ENCODE data around the gene ADGRB3. TPM values are rescaled to one million over a fixed set of nuclear protein-coding genes. Genes with fewer than 3 reads are reported as not detected.
A peak's percentile ranks its signal among the peaks of the same experiment; 100 is the strongest.

Gene ADGRB3
- total RNA-seq, 2 donors from 2014 or later: 1.3 to 2.4 TPM

DNA sequence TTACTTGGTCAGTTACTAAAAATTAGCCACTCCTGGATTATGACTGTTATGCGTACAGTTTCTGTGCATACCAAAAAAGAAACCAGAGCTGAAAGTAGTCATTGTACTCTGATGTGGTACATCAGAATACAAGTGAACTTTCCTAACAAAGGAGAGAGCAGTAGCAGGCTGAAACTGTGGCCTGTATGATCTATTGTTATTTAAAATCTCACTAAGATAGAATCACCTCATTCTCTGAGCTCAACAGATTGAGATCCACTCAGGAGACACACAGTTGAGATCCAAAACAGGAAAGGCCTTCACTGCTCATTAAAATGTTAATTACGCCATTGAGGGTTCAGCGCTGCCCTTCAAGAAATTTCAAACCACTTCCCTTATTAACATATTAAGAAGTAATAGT is 585.3 kb downstream of the ADGRB3 start:
- H3K27ac ChIP-seq: no peak overlapping the region
- DNase-seq (ENCODE audit: low spot score): no peak
- TF ChIP-seq, protein P1, sequence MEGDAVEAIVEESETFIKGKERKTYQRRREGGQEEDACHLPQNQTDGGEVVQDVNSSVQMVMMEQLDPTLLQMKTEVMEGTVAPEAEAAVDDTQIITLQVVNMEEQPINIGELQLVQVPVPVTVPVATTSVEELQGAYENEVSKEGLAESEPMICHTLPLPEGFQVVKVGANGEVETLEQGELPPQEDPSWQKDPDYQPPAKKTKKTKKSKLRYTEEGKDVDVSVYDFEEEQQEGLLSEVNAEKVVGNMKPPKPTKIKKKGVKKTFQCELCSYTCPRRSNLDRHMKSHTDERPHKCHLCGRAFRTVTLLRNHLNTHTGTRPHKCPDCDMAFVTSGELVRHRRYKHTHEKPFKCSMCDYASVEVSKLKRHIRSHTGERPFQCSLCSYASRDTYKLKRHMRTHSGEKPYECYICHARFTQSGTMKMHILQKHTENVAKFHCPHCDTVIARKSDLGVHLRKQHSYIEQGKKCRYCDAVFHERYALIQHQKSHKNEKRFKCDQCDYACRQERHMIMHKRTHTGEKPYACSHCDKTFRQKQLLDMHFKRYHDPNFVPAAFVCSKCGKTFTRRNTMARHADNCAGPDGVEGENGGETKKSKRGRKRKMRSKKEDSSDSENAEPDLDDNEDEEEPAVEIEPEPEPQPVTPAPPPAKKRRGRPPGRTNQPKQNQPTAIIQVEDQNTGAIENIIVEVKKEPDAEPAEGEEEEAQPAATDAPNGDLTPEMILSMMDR (IDR thresholded peaks at IDR 0.05): no peak
- no peaks in the 10 kb centered on the region for H3K27me3 ChIP-seq
- no peak overlapping the region for H3K4me3 ChIP-seq
- H3K9me3 ChIP-seq: no peaks in the 10 kb centered on the region
- H3K36me3 ChIP-seq: no peaks in the 10 kb centered on the region
- no peaks in the 10 kb centered on the region for H3K4me1 ChIP-seq

DNA sequence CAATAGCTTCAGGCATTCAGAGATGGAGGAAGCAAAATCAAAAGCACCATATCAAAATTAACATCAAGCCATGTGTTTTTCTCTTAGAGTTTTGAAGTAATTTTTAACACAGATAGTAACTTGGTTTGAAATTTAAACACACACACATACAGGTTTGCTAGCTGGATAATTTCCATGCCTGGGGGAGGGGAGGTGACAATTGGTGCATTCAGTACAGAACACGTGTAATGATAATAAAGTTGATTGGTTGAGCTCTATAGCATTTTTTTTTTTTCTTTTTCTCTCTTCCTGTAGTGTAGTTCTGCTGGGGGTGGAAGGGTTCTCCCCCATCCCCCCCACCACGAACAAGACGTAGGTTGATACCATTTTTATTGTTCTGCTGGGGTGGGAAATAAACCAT is 596.9 kb downstream of the ADGRB3 start:
- no peaks in the 10 kb centered on the region for H3K36me3 ChIP-seq
- DNase-seq (ENCODE audit: low spot score): no peak
- H3K27ac ChIP-seq: no peak overlapping the region
- no peaks in the 10 kb centered on the region for H3K9me3 ChIP-seq
- no peak overlapping the region for H3K4me3 ChIP-seq
- TF ChIP-seq, protein P1 (IDR thresholded peaks at IDR 0.05): no peak
- H3K4me1 ChIP-seq: no peaks in the 10 kb centered on the region
- H3K27me3 ChIP-seq: no peaks in the 10 kb centered on the region

DNA sequence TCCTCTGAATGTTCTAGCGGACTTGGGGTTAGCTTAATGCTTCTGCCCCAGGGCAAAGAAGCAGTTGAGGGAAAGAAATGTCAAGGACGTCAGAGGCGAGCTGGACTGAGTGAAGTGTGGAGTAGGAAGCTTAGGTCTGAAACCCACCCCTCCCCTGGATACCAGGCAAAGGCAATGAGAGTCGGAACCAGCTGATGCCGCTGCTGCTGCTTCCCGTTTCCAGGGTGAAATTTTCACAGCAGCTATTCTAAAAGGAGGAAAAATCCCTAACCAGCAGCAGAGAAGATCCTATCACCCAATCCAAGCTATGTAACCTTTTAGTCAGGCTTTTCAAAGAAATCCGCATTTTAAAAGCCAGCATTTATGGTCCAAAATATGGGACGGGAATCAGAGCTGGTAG is 597.4 kb downstream of the ADGRB3 start:
- Histone ChIP-seq H3K9me3 (no peaks in the 10 kb centered on the region), H3K27ac (no peak overlapping the region), H3K4me3 (no peak overlapping the region), H3K36me3 (no peaks in the 10 kb centered on the region), H3K4me1 (no peaks in the 10 kb centered on the region), H3K27me3 (no peaks in the 10 kb centered on the region)
- TF ChIP-seq, protein P1 (IDR thresholded peaks at IDR 0.05): no peak
- no peak for DNase-seq (ENCODE audit: low spot score)

DNA sequence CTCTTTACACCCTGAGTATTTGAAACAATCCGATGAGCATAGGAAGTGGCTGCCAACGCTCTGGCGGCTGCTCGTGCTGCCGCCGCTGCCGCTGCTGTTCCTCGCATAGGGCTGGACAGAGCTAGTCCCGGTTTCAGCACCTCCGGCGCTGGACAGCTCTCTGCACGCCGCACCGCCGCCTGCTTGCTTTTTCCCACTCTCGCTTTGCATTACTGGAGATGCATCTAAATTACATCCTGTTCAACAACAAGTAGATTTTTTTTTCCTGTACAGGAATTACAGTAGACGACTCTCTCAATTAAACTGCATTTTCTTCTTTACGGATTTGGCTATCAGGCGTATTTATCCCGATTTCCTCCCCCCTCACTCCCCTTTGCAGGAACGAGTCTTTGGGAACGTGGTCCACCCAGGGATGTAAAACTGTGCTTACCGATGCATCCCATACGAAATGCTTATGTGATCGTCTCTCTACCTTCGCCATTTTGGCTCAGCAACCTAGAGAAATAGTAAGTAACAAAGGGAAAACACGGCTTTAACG is 597.9 kb downstream of the ADGRB3 start:
- H3K4me3 ChIP-seq: no peak overlapping the region
- no peak overlapping the region for H3K27ac ChIP-seq
- no peaks in the 10 kb centered on the region for H3K9me3 ChIP-seq
- no peak for DNase-seq (ENCODE audit: low spot score)
- no peaks in the 10 kb centered on the region for H3K4me1 ChIP-seq
- no peaks in the 10 kb centered on the region for H3K27me3 ChIP-seq
- no peaks in the 10 kb centered on the region for H3K36me3 ChIP-seq
- TF ChIP-seq, protein P1 (IDR thresholded peaks at IDR 0.05): peak in 1 of 2 donors; percentile 26

DNA sequence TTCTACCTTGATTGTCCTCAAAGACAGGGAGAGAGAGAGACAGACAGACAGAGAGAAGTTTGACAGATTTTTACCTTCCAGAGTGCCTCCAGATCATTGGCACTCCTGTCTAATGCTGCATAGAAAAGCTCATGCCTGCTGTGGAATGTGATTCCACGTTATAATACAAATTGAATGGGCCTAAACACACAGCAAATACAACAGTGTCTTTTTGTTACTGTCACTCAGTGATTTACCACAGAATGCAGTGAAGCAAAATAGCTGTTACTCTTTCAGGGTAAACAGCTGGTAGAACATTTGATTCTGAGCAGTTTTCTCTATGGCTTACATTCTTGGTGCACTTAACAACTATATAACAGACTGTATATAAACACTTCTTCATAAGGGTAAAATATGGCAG is 603.0 kb downstream of the ADGRB3 start:
- DNase-seq (ENCODE audit: low spot score): no peak
- Histone ChIP-seq H3K27me3 (no peaks in the 10 kb centered on the region), H3K27ac (no peak overlapping the region), H3K9me3 (no peaks in the 10 kb centered on the region), H3K36me3 (no peaks in the 10 kb centered on the region), H3K4me1 (no peaks in the 10 kb centered on the region), H3K4me3 (no peak overlapping the region)
- TF ChIP-seq, protein P1 (IDR thresholded peaks at IDR 0.05): no peak

DNA sequence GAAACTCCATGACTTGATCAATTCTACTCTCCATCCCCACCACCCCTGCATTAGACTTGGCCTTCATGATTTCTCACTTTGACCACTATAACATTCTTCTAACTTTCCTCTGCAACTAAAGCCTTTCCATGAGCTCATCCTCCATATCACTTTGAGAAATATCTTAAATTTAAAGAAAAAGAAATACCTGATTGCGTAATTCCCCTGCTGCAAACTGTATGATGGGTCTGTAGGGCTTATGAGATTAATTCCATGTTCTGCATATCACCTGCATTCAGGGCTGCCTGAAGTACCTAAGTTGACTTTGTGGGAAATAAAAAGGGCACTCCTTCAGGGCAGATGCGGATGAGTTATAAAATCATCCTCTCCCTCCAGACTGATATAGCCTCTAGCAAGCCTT is 611.9 kb downstream of the ADGRB3 start:
- Histone ChIP-seq H3K4me3 (no peak overlapping the region), H3K27ac (no peak overlapping the region), H3K9me3 (no peaks in the 10 kb centered on the region), H3K36me3 (no peaks in the 10 kb centered on the region), H3K4me1 (no peaks in the 10 kb centered on the region), H3K27me3 (no peaks in the 10 kb centered on the region)
- DNase-seq (ENCODE audit: low spot score): no peak
- TF ChIP-seq, protein P1 (IDR thresholded peaks at IDR 0.05): no peak
